Sciatic nerve (tissue), 2 donors: Measurements from ENCODE around the gene LIN7A. TPM values are rescaled to one million over a fixed set of nuclear protein-coding genes. Genes with fewer than 3 reads are reported as not detected.
"Not testable (repeated sequence)": the region's sequence is repeated elsewhere in the genome, so short reads cannot be mapped to it uniquely, and the experiment has no call there.

Source experiments
- ATAC-seq: fragments of 200-7000 bp; cut with Tn5 transposase; one replicate; pipeline ENCODE4 v1.9.1; 2020; ENCODE audit warnings: mild to moderate bottlenecking, moderate library complexity
- DNase-seq: peaks from one replicate; pipeline ENCODE4 v3.0.0-alpha.2; 2020; ENCODE audit warnings: low spot score
- intact Hi-C: fragments of 100-400 bp; cut with DNase I; formaldehyde crosslinking; loops from one replicate; pipeline ENCODE4 v1.14.2; 2022
- total RNA-seq: library from RNA; stranded (reverse); fragmentation: NEBNext Ultra II Directional; extraction: Animal tissue kit (Norgen Biotek cat#: 25700); gene quantifications from one replicate; pipeline ENCODE4 v1.2.1, GENCODE V29; 2021
- donor health status: DM: no; HTN: no; CAD: no.
- donor health status: DM: no; HTN: no; CAD: no.

The LIN7A gene
- total RNA-seq, 1 donor from 2014 or later: 16.5 TPM

GRCh38 chr12:80825506-80825905 is 112.2 kb downstream of the LIN7A start:
- DNase-seq (no peak), ATAC-seq (no peak)
- intact Hi-C loops: no loop called here

- intact Hi-C loops: no loop called here
- no peak for ATAC-seq
- no peak for DNase-seq
Measured at GRCh38 chr12:80823393-80823792, 114.3 kb downstream of the LIN7A start.

- DNase-seq (no peak), ATAC-seq (no peak)
- intact Hi-C loops: no loop called here
Measured at GRCh38 chr12:80821513-80822000, 116.2 kb downstream of the LIN7A start.

GRCh38 chr12:80818878-80819277 is 118.9 kb downstream of the LIN7A start:
- intact Hi-C loops: no loop called here
- DNase-seq: no peak
- no peak for ATAC-seq

- DNase-seq (no peak), ATAC-seq (no peak)
- intact Hi-C loops: no loop called here
Measured at GRCh38 chr12:80815351-80815750, 122.4 kb downstream of the LIN7A start.

GRCh38 chr12:80814453-80814852 is 123.3 kb downstream of the LIN7A start:
- ATAC-seq (no peak), DNase-seq (no peak)
- intact Hi-C loops: no loop called here

GRCh38 chr12:80813820-80814219 is 123.9 kb downstream of the LIN7A start:
- DNase-seq (no peak), ATAC-seq (no peak)
- intact Hi-C loops: no loop called here

- no peak for ATAC-seq
Measured at GRCh38 chr12:80811957-80812708, 125.6 kb downstream of the LIN7A start.

GRCh38 chr12:80810874-80811273 is 126.9 kb downstream of the LIN7A start:
- DNase-seq: no peak
- no peak for ATAC-seq
- intact Hi-C loops: no loop called here

More at GRCh38 chr12:80811957-80812708, 125.6 kb downstream of the LIN7A start:
- intact Hi-C loops: no loop called here
- DNase-seq: no peak

- DNase-seq (no peak), ATAC-seq (no peak)
- intact Hi-C loops: no loop called here
Measured at GRCh38 chr12:80807640-80808288, 130.0 kb downstream of the LIN7A start.

- no peak for ATAC-seq
- intact Hi-C loops: no loop called here
- DNase-seq: no peak
Measured at GRCh38 chr12:80805106-80805505, 132.6 kb downstream of the LIN7A start.

- ATAC-seq (no peak), DNase-seq (no peak)
- intact Hi-C loops: no loop called here
Measured at GRCh38 chr12:80802652-80803400, 134.9 kb downstream of the LIN7A start.

- no peak for DNase-seq
- ATAC-seq: no peak
- intact Hi-C loops: no loop called here
Measured at GRCh38 chr12:80798281-80798680, 139.5 kb downstream of the LIN7A start.

- intact Hi-C loops: no loop called here
- no peak for DNase-seq
- ATAC-seq: no peak
Measured at GRCh38 chr12:80794551-80794950, 143.2 kb downstream of the LIN7A start.

GRCh38 chr12:80792861-80793260 is 144.9 kb downstream of the LIN7A start:
- DNase-seq (no peak), ATAC-seq (no peak)
- intact Hi-C loops: no loop called here

- ATAC-seq: no peak
- intact Hi-C loops: no loop called here
Measured at GRCh38 chr12:80791863-80792262, 145.9 kb downstream of the LIN7A start.

GRCh38 chr12:80788407-80788806 is 149.3 kb downstream of the LIN7A start:
- intact Hi-C loops, ATAC-seq, DNase-seq: not testable (repeated sequence)

More at GRCh38 chr12:80791863-80792262, 145.9 kb downstream of the LIN7A start:
- DNase-seq: no peak

- ATAC-seq, DNase-seq, intact Hi-C loops: not testable (repeated sequence)
Measured at GRCh38 chr12:80782963-80783470, 154.7 kb downstream of the LIN7A start.

GRCh38 chr12:80781313-80781712 is 156.4 kb downstream of the LIN7A start:
- DNase-seq: no peak
- intact Hi-C loops: no loop called here
- ATAC-seq: no peak
